ENCODE measurements around the gene PAK4. TPM values are rescaled to one million over a fixed set of nuclear protein-coding genes. Genes with fewer than 3 reads are reported as not detected.

Gene PAK4
- total and polyA plus RNA-seq, 2 of the 13 experiments (the other 11 are each of a cell fraction or from before 2014, with no cell fraction given), result 9.5 to 17.8 TPM

DNA sequence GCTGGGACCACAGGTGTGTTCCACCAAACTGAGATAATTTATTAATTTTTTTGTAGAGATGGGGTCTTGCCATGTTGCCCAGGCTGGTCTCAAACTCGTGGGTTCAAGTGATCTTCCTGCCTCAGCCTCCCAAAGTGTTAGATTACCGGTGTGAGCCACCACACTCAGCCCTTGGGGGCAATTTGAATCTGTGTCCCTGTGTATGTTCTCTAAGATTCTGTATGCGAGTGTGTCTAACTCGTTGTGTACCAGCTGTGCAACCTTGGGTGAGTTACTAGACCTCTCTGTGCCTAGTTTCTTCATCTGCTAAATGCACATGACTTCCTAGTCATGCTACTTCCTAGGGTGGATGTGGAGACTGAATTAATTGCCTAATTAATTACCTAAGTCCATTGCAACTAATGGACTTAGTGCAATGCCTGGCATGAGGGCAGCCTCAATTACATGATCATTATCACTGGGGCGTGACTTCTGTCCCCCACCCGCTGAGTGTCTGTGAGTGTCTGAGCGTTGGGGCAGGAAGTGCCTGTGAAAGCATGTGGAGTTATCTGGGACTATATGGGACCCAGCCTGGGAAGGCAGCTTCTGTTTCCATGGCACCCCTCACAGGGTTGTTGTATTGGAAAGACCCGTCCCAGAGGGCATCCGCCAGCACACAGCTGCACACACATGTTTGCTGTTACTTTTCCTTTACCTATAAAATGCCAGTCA lies 69.4 kb downstream of the PAK4 start:
- Histone ChIP-seq H3K27me3 (ENCODE audit: control insufficient read depth in 1 of 2, insufficient read depth in 2 of 2, low read length in 2 of 2) (peaks cover 5 to 40% of the 10 kb centered on the region in 2 experiments; a peak in 4 of 5 replicates), H3K36me3 (replicated peaks in 1 of 2; ENCODE audit: control insufficient read depth in 1 of 2, insufficient read depth in 2 of 2, low read length in 2 of 2) (no peaks in the 10 kb centered on the region), H3K4me3 (replicated peaks in 1 of 3; ENCODE audit: insufficient read depth in 1 of 3, low read depth in 2 of 3, low read length in 3 of 3) (no peak overlapping the region), H3K4me2 (ENCODE audit: low read depth, low read length) (no peak overlapping the region), H2AFZ (ENCODE audit: low read length) (no peak overlapping the region), H4K20me1 (ENCODE audit: insufficient read depth, low read length) (no peaks in the 10 kb centered on the region), H3K9ac (ENCODE audit: insufficient read depth, low read depth, low read length) (no peak overlapping the region), H3K79me2 (ENCODE audit: insufficient read depth, low read length) (no peaks in the 10 kb centered on the region), H3K4me1 (ENCODE audit: insufficient read depth, low read length) (peaks cover 12% of the 10 kb centered on the region), H3K27ac (ENCODE audit: extremely low read length, insufficient read depth, low read length) (no peak overlapping the region), H3K9me3 (ENCODE audit: low read length) (no peaks in the 10 kb centered on the region)
- WGBS (ENCODE audit: low lambda C conversion rate), result 21% methylated on average over 4 of the region's 9 CpGs
- no peak for FAIRE-seq
- no peak for ATAC-seq
- in situ Hi-C loops (cut with HindIII; ENCODE audit: extremely low pct_ligation_motif_present, low pct_unique_long_range_greater_than_20kb), result no loop called here
- TF ChIP-seq ZMYM3 (CRISPR knock-in tag; IDR thresholded peaks at IDR 0.05) (0 out of 2 replicates have a peak, but pooled peaks have one; percentile 19), ZNF768 (CRISPR knock-in tag; IDR thresholded peaks at IDR 0.05) (peak; percentile 80; the same call in 1 of the 2 replicates), ZNF136 (CRISPR knock-in tag; IDR thresholded peaks at IDR 0.05; ENCODE audit: low read depth) (no peak), ZNF121 (CRISPR knock-in tag; IDR thresholded peaks at IDR 0.05) (0 out of 2 replicates have a peak, but pooled peaks have one; percentile 27), EEA1 (CRISPR knock-in tag; IDR thresholded peaks at IDR 0.05; ENCODE audit: borderline replicate concordance) (no peak), ZNF317 (CRISPR knock-in tag; IDR thresholded peaks at IDR 0.05) (no peak), ZNF660 (CRISPR knock-in tag; IDR thresholded peaks at IDR 0.05; ENCODE audit: borderline replicate concordance, low read depth) (no peak)
- TF ChIP-seq, protein P1, sequence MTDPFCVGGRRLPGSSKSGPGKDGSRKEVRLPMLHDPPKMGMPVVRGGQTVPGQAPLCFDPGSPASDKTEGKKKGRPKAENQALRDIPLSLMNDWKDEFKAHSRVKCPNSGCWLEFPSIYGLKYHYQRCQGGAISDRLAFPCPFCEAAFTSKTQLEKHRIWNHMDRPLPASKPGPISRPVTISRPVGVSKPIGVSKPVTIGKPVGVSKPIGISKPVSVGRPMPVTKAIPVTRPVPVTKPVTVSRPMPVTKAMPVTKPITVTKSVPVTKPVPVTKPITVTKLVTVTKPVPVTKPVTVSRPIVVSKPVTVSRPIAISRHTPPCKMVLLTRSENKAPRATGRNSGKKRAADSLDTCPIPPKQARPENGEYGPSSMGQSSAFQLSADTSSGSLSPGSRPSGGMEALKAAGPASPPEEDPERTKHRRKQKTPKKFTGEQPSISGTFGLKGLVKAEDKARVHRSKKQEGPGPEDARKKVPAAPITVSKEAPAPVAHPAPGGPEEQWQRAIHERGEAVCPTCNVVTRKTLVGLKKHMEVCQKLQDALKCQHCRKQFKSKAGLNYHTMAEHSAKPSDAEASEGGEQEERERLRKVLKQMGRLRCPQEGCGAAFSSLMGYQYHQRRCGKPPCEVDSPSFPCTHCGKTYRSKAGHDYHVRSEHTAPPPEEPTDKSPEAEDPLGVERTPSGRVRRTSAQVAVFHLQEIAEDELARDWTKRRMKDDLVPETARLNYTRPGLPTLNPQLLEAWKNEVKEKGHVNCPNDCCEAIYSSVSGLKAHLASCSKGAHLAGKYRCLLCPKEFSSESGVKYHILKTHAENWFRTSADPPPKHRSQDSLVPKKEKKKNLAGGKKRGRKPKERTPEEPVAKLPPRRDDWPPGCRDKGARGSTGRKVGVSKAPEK (CRISPR knock-in tag; IDR thresholded peaks at IDR 0.05; ENCODE audit: borderline replicate concordance), result no peak
- DNase-seq (ENCODE audit: low spot score), result no peak
- ChIA-PET POLR2A (no interaction called here), CTCF (ENCODE audit: low intra/inter-chr PET ratio, low total read pairs) (no interaction called here)
- intact Hi-C loops (cut with micrococcal nuclease; ENCODE audit: unreplicated experiment), result no loop called here
- BruUV-seq (replicated peaks), result no TSS peak

Measured in HepG2 (cell line).